GM23338 (cell line): ENCODE measurements around the gene RTF1. TPM values are rescaled to one million over a fixed set of nuclear protein-coding genes. Genes with fewer than 3 reads are reported as not detected.

Experiments used
- ATAC-seq: fragments of 200-7000 bp; cut with Tn5 transposase; 3 replicates; pipeline ENCODE4 v1.9.1; 2020
- DNase-seq: peaks from one replicate; pipeline ENCODE4 v3.0.0-alpha.2; 2015; ENCODE audit warnings: low spot score
- H2AFZ ChIP-seq: fragments of 200-600 bp; sonication (generic); 2 replicates; pipeline ENCODE4 v1.8.0; 2016; ENCODE audit warnings: antibody characterized with exemption, mild to moderate bottlenecking, moderate library complexity
- H3F3A ChIP-seq: fragments of 200-600 bp; sonication (generic); replicated peaks from 2 replicates; pipeline ENCODE4 v1.8.0; 2017; ENCODE audit warnings: antibody characterized with exemption, mixed run types, low read depth
- H3K27ac ChIP-seq: fragments of 200-600 bp; sonication (generic); 2 replicates; pipeline ENCODE4 v1.6.1; 2016; ENCODE audit warnings: low read depth
- H3K27me3 ChIP-seq: fragments of 200-600 bp; sonication (generic); 2 replicates; pipeline ENCODE4 v1.8.0; 2016; ENCODE audit warnings: mild to moderate bottlenecking, mixed run types, moderate library complexity; ENCODE audit not compliant: insufficient read depth
- H3K36me3 ChIP-seq: fragments of 200-600 bp; sonication (generic); 2 replicates; pipeline ENCODE4 v1.8.0; 2016; ENCODE audit warnings: mild to moderate bottlenecking; ENCODE audit not compliant: insufficient read depth
- H3K4me1 ChIP-seq: fragments of 200-600 bp; sonication (generic); 2 replicates; pipeline ENCODE4 v1.8.0; 2016; ENCODE audit warnings: mild to moderate bottlenecking, moderate library complexity; ENCODE audit not compliant: insufficient read depth
- H3K4me2 ChIP-seq: fragments of 200-600 bp; sonication (generic); 2 replicates; pipeline ENCODE4 v1.7.1; 2017; ENCODE audit warnings: mixed run types
- H3K4me3 ChIP-seq: fragments of 200-600 bp; sonication (generic); 2 replicates; pipeline ENCODE4 v1.6.1; 2016; ENCODE audit warnings: mixed run types
- H3K79me2 ChIP-seq: fragments of 200-600 bp; sonication (generic); replicated peaks from 2 replicates; pipeline ENCODE4 v1.8.0; 2017; ENCODE audit warnings: mild to moderate bottlenecking; ENCODE audit not compliant: insufficient read depth
- H3K9me2 ChIP-seq: fragments of 200-600 bp; sonication (generic); 2 replicates; pipeline ENCODE4 v1.8.0; 2017; ENCODE audit not compliant: insufficient read depth
- H4K20me1 ChIP-seq: fragments of 200-600 bp; sonication (generic); replicated peaks from 2 replicates; pipeline ENCODE4 v1.8.0; 2017; ENCODE audit warnings: mild to moderate bottlenecking; ENCODE audit not compliant: insufficient read depth
- H3K27ac Mint-ChIP-seq: 2 replicates; pipeline ENCODE4 v1.8.0; 2020; ENCODE audit warnings: inconsistent platforms, mild to moderate bottlenecking, moderate library complexity, mixed read lengths
- H3K27me3 Mint-ChIP-seq: 3 replicates; pipeline ENCODE4 v1.8.0; 2022; ENCODE audit warnings: low read depth, mild to moderate bottlenecking, moderate library complexity, mixed read lengths, inconsistent platforms; ENCODE audit not compliant: insufficient read depth, poor library complexity
- H3K36me3 Mint-ChIP-seq: 3 replicates; pipeline ENCODE4 v1.8.0; 2021; ENCODE audit warnings: low read depth, mild to moderate bottlenecking, inconsistent platforms, moderate library complexity, mixed read lengths
- H3K4me1 Mint-ChIP-seq: 3 replicates; pipeline ENCODE4 v1.8.0; 2020; ENCODE audit warnings: mild to moderate bottlenecking, inconsistent platforms, mixed read lengths
- H3K4me3 Mint-ChIP-seq: 3 replicates; pipeline ENCODE4 v1.8.0; 2021; ENCODE audit warnings: moderate library complexity, mild to moderate bottlenecking, inconsistent platforms, mixed read lengths
- H3K9me3 Mint-ChIP-seq: 3 replicates; pipeline ENCODE4 v1.8.0; 2020; ENCODE audit warnings: moderate library complexity, mild to moderate bottlenecking, inconsistent platforms, mixed read lengths
- CREB1 ChIP-seq: fragments of 250-450 bp; sonication (Bioruptor Pico); IDR thresholded peaks from 2 replicates; pipeline ENCODE4 v1.5.0; 2020; ENCODE audit warnings: low read depth, mild to moderate bottlenecking, moderate library complexity
- ETS1 ChIP-seq: IDR thresholded peaks from 2 replicates; pipeline ENCODE4 v1.6.1; 2016; ENCODE audit warnings: antibody characterized with exemption
- EZH2 ChIP-seq: fragments of 200-600 bp; sonication (generic); IDR thresholded peaks from one replicate; pipeline ENCODE4 v1.8.0; 2017; ENCODE audit warnings: antibody characterized with exemption, mild to moderate bottlenecking, low read depth; ENCODE audit not compliant: unreplicated experiment
- EZH2phosphoT487 ChIP-seq: fragments of 200-600 bp; sonication (generic); IDR thresholded peaks from one replicate; pipeline ENCODE4 v1.8.1; 2018; ENCODE audit warnings: antibody characterized with exemption; ENCODE audit not compliant: unreplicated experiment
- JUNB ChIP-seq: IDR thresholded peaks from one replicate; pipeline ENCODE4 v1.6.1; 2016; ENCODE audit warnings: antibody characterized with exemption; ENCODE audit not compliant: unreplicated experiment
- NANOG ChIP-seq: IDR thresholded peaks from 2 replicates; pipeline ENCODE4 v1.6.1; 2016; ENCODE audit warnings: antibody characterized with exemption, borderline replicate concordance
- POLR2AphosphoS5 ChIP-seq: IDR thresholded peaks from 2 replicates; pipeline ENCODE4 v1.6.1; 2016; ENCODE audit warnings: antibody characterized with exemption, low read depth
- REST ChIP-seq: IDR thresholded peaks from one replicate; pipeline ENCODE4 v1.6.1; 2018; ENCODE audit warnings: antibody characterized with exemption; ENCODE audit not compliant: unreplicated experiment
- STAT1 ChIP-seq: IDR thresholded peaks from one replicate; pipeline ENCODE4 v1.6.1; 2016; ENCODE audit warnings: antibody characterized with exemption; ENCODE audit not compliant: unreplicated experiment
- ZNF114 ChIP-seq: fragments of 250-450 bp; sonication (Bioruptor Pico); IDR thresholded peaks from 2 replicates; pipeline ENCODE4 v1.5.0; 2020; ENCODE audit warnings: mild to moderate bottlenecking, moderate library complexity
- ZNF331 ChIP-seq: fragments of 250-450 bp; sonication (Bioruptor Pico); IDR thresholded peaks from 2 replicates; pipeline ENCODE4 v1.5.0; 2020; ENCODE audit warnings: low read depth, mild to moderate bottlenecking, moderate library complexity
- ZNF462 ChIP-seq: fragments of 250-450 bp; sonication (Bioruptor Pico); IDR thresholded peaks from 2 replicates; pipeline ENCODE4 v1.5.0; 2020; ENCODE audit warnings: mild to moderate bottlenecking, moderate library complexity
- polyA plus RNA-seq: library from polyadenylated mRNA; unstranded; fragments of >200 nt; fragmentation: Nextera tagmentation; extraction: Ambion mirVana; gene quantifications from 2 replicates; pipeline ENCODE4 v1.2.1, GENCODE V29; 2016
- total RNA-seq: library from RNA; depleted of rRNA; stranded (reverse); fragments of >200 nt; shearing (Covaris generic); gene quantifications from 2 replicates; pipeline ENCODE4 v1.2.3, GENCODE V29; 2014
- TF ChIP-seq, protein P1 (sequence below), 2 experiments: fragments of 200-600 bp in 1 of 2; sonication (generic) in 1 of 2; conservative IDR thresholded peaks; 2 replicates each; pipeline versions ENCODE4 v1.5.1 to v1.6.1; 2016 to 2017; ENCODE audit warnings: antibody characterized with exemption in 2 of 2, low read depth in 2 of 2, mild to moderate bottlenecking in 2 of 2, moderate library complexity in 1 of 2

RTF1 gene
- total and polyA plus RNA-seq, 2 experiments from 2014 or later: 38.1 to 298 TPM

DNA sequence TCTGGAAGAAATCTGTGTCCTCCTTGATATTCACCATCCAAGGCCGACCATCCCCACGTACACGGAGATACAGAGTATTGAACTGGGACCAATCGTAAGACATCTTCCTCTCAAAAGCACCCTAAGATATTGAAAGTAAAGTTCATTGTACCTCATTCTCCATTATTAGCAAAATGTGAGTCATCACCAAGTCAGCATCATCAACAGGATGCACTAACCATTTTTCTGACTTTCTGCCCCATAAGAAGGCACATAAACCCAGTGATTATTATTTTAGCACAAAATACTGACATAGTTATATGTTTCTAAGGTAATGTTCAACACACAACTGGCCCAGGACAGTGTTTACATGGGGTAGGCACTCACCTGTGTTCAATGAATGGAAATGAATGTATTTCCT lies 22.0 kb upstream of the RTF1 start:
- no peak overlapping the region for H3K4me2 ChIP-seq
- H3K4me1 ChIP-seq: no peaks in the 10 kb centered on the region
- H2AFZ ChIP-seq: no peak overlapping the region
- H3K4me3 Mint-ChIP-seq: no peak overlapping the region
- TF ChIP-seq POLR2AphosphoS5: no peak
- TF ChIP-seq ZNF331 (CRISPR knock-in tag): no peak
- no peak for TF ChIP-seq ZNF114 (CRISPR knock-in tag)
- TF ChIP-seq NANOG: no peak
- TF ChIP-seq, protein P1, sequence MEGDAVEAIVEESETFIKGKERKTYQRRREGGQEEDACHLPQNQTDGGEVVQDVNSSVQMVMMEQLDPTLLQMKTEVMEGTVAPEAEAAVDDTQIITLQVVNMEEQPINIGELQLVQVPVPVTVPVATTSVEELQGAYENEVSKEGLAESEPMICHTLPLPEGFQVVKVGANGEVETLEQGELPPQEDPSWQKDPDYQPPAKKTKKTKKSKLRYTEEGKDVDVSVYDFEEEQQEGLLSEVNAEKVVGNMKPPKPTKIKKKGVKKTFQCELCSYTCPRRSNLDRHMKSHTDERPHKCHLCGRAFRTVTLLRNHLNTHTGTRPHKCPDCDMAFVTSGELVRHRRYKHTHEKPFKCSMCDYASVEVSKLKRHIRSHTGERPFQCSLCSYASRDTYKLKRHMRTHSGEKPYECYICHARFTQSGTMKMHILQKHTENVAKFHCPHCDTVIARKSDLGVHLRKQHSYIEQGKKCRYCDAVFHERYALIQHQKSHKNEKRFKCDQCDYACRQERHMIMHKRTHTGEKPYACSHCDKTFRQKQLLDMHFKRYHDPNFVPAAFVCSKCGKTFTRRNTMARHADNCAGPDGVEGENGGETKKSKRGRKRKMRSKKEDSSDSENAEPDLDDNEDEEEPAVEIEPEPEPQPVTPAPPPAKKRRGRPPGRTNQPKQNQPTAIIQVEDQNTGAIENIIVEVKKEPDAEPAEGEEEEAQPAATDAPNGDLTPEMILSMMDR (conservative IDR thresholded peaks at IDR 0.05; ENCODE audit: low read depth in 2 of 2): no peak
- TF ChIP-seq ETS1: no peak
- TF ChIP-seq ZNF462 (CRISPR knock-in tag): no peak
- no peak for TF ChIP-seq EZH2
- TF ChIP-seq REST: no peak
- no peak for TF ChIP-seq STAT1
- TF ChIP-seq JUNB: no peak
- no peak for TF ChIP-seq CREB1 (CRISPR knock-in tag)
- no peak for TF ChIP-seq EZH2phosphoT487
- no peak overlapping the region for H3K27ac ChIP-seq
- DNase-seq: no peak
- no peaks in the 10 kb centered on the region for H3K9me2 ChIP-seq
- H3K79me2 ChIP-seq: no peaks in the 10 kb centered on the region
- no peaks in the 10 kb centered on the region for H4K20me1 ChIP-seq
- H3K27me3 ChIP-seq: no peaks in the 10 kb centered on the region
- H3K27me3 Mint-ChIP-seq: no peaks in the 10 kb centered on the region
- H3K4me3 ChIP-seq: no peak overlapping the region
- H3F3A ChIP-seq: no peaks in the 10 kb centered on the region
- H3K4me1 Mint-ChIP-seq: no peaks in the 10 kb centered on the region
- no peak overlapping the region for H3K27ac Mint-ChIP-seq
- no peaks in the 10 kb centered on the region for H3K9me3 Mint-ChIP-seq
- ATAC-seq: no peak
- H3K36me3 Mint-ChIP-seq: peaks cover 21% of the 10 kb centered on the region; the same call in 2 of the 3 replicates
- H3K36me3 ChIP-seq: no peaks in the 10 kb centered on the region
